Epidermal melanocyte (primary cell): ENCODE data around the gene EPHA3.

Experiments
- DNase-seq: peaks from one replicate; pipeline ENCODE4 v3.0.0; 2011; ENCODE audit warnings: low spot score; ENCODE audit not compliant: insufficient read length

Gene EPHA3

DNA sequence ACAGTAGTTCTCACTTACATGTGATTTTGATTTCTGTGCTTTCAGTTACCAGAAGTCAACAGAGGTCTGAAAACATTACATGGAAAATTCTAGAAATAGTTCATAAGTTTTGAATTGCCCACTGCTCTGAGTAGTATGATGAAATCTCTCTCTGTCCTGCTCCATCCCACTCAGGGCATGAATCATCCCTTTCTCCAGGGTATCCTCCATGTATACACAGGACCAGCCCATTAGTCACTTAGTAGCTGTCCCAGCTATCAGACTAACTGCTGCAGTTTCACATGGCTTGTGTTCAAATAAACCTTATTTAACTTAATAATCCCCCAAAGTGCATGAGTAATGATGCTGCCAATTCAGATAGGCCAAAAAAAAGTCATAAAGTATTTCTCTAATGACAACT is 38.6 kb downstream of the EPHA3 start:
- DNase-seq: no peak

DNA sequence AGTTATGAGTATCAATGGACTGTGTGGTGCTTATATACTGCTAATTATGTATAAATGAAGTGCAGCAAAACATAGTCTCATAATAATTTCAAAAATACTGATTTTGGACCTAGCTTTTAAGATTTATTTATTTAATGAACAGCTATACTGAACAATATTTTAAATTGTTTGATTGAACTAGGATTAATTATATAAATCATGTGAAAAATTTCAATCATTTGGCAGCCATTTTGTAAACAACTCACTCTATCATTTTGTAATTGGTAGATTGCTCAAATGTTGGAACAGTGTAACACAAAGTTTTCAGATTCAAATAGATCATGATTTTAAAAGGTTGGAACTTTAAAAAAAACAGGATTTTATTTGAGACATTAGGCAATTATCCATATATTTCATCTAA is 47.0 kb downstream of the EPHA3 start:
- DNase-seq: no peak

DNA sequence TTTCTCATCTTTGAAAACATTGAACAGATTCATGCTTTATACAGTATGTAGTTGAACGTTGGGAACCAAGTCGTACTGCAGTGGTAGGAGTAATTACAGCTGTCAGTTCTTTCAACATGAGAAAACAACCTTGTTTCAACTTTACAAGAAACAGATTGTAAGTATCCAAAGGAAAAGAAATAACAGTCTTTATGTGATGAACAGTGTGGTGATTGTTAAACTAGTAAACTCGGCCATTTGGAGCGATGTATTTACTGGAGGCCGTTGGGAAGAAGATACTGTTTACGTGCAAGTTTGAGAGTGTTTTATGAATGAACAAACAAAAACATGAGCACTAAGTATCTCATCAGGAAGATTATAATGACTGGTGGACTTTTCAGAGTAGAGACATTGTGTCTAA is 48.4 kb downstream of the EPHA3 start:
- no peak for DNase-seq

DNA sequence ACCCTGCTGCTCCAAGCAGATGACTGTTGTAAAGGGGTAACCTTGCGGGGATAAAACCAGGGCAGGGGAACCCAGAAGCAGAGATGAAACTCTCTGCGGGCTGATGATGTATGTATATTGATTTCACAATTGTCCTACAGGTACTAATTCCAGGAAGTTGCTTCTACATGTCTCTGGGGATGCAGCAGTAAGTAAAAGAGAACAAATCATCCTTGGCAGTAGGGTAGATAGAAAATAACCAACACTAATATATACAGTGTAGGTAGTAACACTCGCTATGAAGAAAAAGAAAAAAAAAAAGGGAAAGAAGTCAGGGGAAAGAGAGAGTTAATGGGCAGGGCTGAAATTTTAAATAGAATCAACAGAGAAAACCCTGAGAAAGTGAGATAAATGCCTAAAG is 50.2 kb downstream of the EPHA3 start:
- no peak for DNase-seq

DNA sequence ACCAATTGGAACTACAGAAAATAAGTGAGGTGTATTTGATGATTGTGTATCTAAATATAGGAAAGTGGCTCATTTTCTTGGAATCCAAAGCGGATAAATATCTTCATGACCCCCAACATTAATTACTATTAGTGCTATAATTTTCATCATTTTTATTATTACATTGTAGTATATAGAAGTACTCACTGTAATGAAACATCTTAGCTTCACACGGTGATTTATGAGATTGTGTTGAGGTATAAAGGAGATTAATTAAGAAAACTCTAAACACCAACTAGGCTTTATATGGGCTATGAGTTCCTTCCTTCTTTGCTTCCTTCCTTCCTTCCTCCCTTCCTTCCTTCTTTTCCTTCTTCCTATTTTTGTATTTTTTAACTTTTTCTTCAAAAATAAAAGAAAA is 52.2 kb downstream of the EPHA3 start:
- DNase-seq: no peak

DNA sequence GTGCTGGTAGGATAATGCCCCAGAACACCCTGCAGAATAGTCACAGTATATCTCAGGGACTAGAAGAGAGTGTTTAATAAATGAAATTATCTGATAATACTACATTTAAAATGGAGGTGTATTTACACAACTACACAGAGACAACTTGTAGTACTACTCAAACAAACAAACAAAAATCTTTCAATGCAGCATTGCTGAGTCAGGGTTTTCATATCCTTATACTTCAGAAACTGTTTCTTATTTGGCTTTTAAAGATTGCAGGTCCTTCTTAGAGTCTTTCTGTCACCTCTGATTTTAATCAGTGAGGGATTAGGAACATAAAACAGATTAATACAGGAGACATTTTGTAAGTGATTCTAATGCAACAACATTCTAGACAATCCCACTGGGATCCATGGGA is 57.4 kb downstream of the EPHA3 start:
- no peak for DNase-seq

DNA sequence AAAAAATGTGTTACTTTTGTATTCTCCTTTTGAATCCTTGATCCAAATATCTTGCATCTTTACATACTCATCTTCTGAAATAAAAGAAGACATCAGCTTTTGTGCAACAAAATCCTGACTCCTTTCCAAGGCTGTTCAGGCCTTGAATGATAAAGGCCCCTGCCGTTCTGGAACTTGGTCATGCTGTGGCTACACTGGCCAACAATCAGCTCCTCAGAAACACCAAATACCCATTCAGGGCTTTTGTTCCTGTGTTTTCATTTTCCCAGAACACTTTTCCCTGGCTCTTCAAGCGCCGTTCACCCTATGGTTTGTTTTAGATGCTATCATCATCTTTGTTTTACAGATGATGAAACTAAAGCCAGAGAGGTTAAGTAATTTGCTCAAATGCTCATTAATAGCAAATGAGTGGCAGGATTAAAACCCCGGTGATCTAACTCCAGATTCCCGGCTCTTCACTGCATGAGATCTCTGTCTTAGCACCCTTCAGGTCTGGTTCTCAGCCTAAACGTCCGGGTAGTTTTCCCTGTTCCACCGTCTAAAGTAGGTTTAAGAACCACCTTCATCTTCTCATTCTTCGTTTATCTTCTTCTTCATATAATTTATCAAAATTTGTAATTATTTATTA is 58.3 kb downstream of the EPHA3 start:
- DNase-seq: no peak

DNA sequence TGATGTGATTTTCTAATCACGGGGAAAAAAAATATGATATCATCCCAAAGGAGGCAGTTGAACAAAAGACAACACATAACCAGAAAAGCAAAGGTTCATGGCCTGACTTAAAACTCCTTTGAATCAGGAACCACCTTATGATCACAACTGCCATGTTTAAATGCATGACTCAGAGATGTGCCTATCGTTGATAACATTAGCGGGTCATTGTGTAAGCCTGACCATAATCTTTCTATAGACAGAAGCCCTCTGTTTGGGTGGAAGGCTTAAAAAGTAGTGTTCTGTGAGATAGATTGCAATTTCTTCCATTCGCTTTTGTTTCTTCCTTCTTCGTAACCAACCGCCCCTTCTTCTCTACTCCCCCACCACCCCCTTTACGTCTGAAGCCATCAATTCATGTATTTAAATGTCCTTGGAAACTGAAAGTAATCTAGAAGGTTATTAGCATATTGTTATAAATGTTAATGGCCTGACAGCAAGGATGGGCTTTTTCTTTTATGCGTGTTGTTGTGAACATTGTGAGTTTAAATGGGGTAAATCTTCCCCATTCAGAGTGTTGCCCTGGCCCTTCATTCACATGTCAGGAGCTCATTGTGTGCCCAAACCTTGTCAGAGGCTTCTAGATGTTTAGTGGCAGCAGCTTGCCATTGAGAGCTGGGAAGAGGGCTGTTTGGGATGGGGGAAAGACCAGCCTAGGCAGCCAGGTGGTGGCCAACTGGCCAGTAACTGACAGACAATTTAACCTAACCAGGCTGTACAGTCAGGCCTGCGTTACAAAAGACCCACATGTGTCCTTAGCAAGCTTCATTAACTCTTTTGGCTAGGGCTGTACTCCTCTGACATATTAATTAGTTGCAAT is 64.5 kb downstream of the EPHA3 start:
- no peak for DNase-seq

DNA sequence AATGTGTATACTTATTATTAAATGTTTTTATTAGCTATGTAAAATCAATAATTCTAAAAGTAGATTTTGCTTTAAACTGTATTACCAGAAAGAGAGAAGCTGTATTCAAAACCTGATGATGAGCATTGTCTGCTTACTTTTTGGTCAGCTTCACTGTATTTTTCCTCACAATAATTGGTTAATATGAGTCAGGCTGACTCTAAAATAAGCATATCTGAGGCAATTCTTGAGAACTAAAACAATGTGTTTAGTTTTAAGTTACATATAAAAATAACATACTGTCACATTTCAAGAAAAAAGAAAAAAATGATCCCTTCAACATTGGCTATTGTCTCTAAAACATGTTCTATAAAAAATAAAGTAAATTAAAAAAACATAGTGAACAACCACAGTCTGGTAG is 66.1 kb downstream of the EPHA3 start:
- no peak for DNase-seq

DNA sequence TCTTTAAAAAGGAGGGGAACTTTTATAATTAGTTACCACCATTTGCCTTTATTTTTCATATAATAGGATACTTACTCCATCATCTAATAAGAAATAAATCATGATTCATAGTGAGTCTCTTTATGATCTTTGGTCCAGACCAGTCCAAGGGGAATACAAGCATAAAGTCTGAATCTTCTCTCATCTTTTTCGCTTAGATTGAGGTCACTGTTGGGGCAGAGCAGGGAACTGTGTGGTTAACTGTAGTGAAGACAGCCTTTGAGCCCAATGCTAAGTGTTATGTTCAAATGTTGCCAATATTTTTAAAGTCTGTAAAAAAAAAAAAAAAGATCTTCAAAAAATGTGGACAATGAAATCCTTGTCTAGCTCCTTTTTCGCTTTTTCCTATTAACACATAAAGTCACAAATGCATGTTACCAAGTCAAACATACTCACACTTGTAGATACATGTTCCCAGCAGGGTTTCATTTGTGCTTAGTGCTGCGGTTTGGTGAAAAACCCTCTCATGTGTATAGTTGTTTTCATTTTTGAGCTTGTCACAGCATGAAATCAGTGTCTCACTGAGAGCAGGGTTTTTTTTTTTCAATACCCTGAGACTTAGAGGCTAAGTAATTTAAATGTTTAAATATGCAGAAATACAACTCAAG is 72.1 kb downstream of the EPHA3 start:
- DNase-seq: no peak

DNA sequence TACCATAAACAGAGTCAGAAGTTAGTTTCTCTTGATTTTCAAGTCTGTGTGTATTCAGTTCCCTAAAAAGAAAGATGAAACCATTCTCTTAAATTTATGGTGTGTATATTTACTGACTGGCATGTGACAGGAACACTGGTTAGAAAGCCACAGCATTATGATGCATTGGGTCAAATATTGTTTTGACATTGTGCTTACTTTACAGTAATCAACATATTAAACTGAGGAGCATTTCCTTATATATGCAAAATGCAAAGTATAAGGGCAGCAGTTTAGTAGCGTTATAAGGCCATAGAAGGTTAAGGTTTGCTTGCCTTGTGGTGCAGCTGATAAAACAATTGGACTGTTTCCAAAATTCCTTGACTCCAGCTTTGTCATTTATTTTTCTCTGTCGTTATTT is 72.9 kb downstream of the EPHA3 start:
- DNase-seq: no peak

DNA sequence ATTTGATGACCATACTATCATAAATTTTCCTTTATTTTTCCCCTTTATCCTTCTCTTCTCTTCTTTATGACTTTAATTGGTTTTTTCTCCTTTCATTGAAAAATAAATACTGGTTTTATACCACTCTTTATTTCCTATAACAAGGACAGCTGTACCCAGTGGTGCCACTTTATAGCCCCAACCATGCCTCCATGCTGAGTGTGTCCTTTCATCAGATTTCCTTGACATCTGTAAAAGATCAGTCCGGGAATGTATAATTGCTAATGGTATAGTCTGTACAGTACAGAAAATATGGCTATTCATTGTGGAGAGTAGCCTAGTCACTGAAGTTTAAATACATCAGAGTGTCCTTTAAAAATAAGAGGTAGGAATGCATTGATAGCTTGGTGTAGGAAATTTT is 74.6 kb downstream of the EPHA3 start:
- no peak for DNase-seq

DNA sequence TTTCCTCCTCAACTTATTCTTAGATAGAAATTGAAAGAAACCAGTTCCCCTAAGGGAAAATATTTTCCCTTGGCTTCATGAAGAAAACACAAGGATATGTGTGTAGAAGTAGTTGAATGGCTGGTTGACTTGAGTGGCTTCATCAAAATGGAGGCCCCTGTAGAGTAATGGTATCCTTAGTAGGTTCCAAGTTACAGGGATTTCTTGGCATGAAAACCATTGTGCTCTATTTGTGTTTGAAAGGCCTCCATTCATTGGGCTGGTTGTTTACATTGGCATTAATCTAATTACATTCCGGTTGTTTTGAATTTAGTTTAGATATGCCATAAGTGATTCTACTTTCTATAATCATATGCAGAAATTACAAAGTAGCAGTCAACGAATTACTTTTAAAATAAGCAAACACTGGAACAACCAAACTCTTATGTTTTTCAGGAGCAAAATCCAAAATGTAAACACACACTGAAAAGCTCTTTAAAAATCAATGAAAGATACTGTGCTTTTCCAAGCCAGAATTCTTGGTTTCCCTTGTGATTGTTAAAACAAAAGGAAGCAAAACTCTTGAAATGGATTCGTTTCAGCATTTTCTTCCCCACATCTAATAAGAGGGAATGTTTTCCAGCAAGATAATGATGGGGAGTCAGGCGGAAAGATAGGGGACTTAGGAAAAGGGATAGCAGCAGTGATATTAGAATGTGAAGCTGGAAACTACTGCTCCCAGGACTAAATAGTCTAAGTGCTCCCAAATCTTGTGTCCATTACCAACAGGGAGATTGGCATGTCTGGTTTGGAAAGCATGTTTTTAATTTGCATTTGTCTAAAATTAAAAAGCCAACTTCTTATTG is 77.0 kb downstream of the EPHA3 start:
- DNase-seq: no peak

DNA sequence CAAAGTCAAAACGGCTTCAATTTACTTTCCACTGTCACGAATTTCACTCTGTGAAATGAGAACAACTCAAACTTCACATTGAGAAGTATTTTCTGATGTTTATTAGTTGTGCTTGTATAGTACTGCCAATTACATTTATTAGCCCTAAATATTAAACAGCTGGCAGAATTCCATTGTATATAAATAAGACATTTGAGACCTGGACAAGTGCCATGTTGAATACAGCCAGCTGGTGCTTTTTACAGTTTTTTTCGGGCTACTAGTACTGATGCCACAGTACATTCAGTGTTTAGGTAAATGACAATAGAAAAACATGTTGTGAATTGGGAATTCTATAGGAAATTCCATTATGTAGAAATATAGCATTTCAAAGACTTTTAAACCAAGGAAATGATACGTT is 79.0 kb downstream of the EPHA3 start:
- no peak for DNase-seq

DNA sequence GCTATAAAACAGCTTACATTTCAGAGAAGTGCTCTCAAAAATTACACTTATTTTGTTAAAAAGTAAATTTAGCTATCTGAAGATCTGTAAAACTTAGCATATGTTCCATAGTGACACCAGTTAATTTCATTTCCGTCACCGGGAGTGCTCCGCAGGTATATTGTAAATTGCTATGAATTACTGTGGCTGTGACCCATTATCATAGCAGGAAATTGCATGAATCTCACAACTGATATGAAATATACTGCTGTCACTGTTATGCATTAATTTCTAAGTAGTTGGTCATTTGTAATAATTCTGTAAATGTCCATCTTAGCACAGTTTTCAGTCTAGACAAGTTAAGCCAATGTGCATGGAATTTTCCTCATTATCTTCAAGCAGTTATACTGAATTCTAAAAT is 91.2 kb downstream of the EPHA3 start:
- DNase-seq: no peak

DNA sequence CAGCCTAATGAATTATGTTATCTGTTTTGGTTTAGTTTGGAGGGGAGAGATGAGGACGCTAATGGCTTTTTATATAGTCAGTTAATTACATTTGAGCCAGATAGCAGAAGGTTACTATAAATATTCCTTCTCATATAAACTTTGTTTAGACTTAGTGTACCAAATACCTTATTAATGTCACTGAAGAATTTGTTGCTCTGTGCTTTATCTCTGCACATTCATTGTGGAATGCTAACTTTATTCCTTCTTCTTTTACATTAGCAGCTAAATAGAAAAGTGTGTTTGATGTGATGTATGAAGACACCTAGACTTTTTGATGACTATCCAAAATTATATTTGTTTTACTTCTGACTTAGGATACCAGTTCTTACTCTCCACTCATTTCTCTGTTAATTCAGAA is 105.2 kb downstream of the EPHA3 start:
- DNase-seq: no peak

DNA sequence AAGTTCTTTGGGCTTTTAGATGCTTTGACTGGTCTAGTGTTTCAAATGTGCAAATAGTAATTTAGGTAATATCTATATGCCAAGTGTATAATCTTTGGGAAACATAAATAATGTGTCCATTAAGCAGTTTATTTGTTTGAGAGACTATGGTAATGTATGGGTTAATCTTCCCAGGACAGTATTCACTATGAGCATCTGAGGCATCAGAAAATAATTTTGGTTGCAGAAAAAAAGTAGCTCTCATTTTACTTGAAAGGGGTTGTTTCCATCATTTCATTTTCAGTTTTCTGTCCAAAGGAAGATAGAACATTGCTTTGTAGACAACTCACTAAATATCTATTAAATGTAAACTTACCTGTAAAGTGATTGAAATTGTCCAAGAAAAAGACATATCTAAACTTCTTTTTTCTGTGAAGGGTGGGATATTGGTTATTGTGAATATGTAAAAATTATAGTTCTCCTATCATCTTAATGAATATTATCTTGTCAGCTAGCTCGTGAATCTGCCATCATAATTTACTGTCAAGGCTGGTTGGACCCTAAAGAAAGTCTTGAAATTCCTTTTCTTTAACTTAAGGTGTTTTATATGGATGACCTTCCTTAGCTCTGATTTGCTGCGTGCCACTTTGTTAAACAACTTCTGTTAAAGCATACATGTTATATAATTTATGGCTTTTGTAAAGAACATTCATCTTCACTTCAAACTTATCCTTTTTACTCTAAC is 108.8 kb downstream of the EPHA3 start:
- no peak for DNase-seq

DNA sequence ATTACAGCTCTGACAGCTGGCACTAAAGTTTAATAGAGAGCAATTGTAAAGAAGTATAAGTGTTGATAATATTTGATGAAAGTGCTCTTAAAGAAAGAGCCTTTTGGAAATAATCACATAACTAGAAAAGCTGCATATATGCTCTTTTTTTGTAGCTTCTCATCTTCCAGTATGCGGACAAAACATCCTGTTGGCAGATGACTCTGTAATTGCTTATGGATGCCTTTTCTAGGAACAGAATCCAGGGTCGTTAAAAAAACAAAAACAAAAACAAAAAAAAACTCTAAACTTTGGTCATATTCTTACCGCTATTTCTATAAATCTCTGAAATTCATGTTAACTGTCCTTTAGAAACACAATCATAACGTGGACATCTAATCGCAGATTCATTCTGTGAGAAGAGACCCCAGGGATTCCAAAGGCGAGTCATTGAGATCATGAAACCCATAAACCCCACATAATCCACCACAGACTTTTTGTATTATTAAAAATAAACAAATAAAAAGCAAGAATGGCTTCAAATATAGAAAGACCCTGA is 109.8 kb downstream of the EPHA3 start:
- DNase-seq: no peak

DNA sequence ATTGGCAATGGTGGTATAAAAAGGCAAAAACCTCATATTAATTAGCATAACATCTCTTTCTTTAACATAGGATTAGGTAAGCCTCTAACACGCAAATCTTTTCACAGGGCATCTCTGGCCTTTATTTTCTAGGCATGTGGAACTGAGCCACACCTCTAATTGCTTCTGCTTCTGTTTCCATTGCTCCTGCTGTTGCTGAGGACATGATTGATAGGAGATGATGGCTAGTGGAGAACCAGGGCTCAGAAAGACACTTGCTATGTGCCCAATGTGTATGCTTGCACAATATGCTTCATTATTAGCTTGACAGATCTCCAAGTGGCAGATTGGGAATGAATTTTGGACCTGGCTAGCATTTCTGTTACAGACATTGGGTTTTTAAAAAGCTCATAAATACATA is 114.5 kb downstream of the EPHA3 start:
- no peak for DNase-seq

DNA sequence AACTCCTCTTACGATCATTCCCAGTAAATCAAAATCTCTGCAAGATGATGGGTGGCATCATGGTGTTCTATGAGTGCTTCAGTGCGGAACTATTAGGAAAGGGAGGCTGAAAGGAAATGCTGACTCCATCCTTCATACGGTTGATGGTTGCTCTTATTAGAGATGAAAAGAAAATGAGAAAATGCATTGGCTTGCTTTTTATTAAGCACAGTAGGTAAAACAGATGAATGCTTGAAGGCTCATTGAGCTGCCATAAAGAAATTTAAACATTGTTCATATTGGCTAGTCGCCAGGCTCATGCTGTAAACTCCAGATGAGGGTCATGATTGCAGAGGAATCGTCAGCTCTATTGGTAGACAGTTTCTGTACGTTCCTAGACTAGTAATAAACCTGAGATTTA is 115.8 kb downstream of the EPHA3 start:
- no peak for DNase-seq

DNA sequence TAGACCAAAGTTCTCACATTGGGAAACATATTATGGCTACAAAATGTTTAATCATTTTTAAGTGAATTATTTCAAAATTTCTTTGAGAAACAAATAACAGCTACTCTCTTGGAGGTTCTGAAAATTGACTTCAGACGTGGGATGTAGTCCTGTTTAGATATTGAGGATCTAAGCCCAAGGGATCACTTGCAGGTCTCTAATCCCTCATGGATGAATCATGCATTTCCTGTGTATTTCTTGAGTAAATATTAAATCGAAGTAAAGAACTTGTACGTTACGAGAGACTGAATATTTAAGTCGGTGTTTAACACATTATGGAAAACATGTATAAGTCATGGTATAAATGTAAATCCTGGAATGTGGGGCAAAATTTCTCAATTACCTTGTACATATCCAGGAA is 119.8 kb downstream of the EPHA3 start:
- no peak for DNase-seq
